Keratinocyte (primary cell): ENCODE measurements around the gene KIAA1217. TPM values are rescaled to one million over a fixed set of nuclear protein-coding genes. Genes with fewer than 3 reads are reported as not detected.

Experiments
- DNase-seq: peaks from one replicate; pipeline ENCODE4 v3.0.0-alpha.2; 2011; ENCODE audit warnings: low read depth, missing footprints, low spot score
- FAIRE-seq: peaks from 2 replicates; lab custom pipeline; 2011; peaks lifted over from hg19 to GRCh38; lab: Jason Lieb, UNC
- H2AFZ ChIP-seq: 2 replicates; pipeline ENCODE4 v1.6.0; 2012; ENCODE audit warnings: low read length, control low read depth, inconsistent platforms; ENCODE audit not compliant: control insufficient read depth
- H3K27ac ChIP-seq: 2 replicates; pipeline ENCODE4 v1.5.1; 2011; ENCODE audit warnings: low read length; ENCODE audit not compliant: control insufficient read depth, insufficient read depth
- H3K27me3 ChIP-seq: 3 replicates; pipeline ENCODE4 v1.6.0; 2011; ENCODE audit warnings: low read length; ENCODE audit not compliant: control insufficient read depth, insufficient read depth; ENCODE audit errors: extremely low read depth
- H3K36me3 ChIP-seq, 2 experiments: 2 replicates in 1 of 2; 3 replicates in 1 of 2; pipeline ENCODE4 v1.5.1; 2011; ENCODE audit warnings: low read length in 2 of 2, mild to moderate bottlenecking in 1 of 2; ENCODE audit not compliant: control insufficient read depth in 2 of 2, insufficient read depth in 2 of 2; ENCODE audit errors: extremely low read depth in 1 of 2
- H3K4me1 ChIP-seq: 3 replicates; pipeline ENCODE4 v1.5.1; 2011; ENCODE audit warnings: low read length; ENCODE audit not compliant: control insufficient read depth, insufficient read depth; ENCODE audit errors: extremely low read depth
- H3K4me2 ChIP-seq: 3 replicates; pipeline ENCODE4 v1.6.0; 2011; ENCODE audit warnings: low read depth, low read length; ENCODE audit not compliant: control insufficient read depth, insufficient read depth; ENCODE audit errors: extremely low read depth
- H3K4me3 ChIP-seq, 3 experiments: fragments of 200-600 bp in 1 of 3; sonication (generic) in 1 of 3; 2 replicates in 2 of 3; 3 replicates in 1 of 3; pipeline ENCODE4 v1.5.1; 2011 to 2016; ENCODE audit warnings: low read length in 3 of 3, mild to moderate bottlenecking in 3 of 3, control low read depth in 2 of 3, inconsistent platforms in 1 of 3, low read depth in 1 of 3, mixed read lengths in 1 of 3, mixed run types in 1 of 3, moderate library complexity in 1 of 3; ENCODE audit not compliant: control insufficient read depth in 2 of 3, insufficient read depth in 2 of 3; ENCODE audit errors: extremely low read depth in 1 of 3
- H3K79me2 ChIP-seq: 2 replicates; pipeline ENCODE4 v1.6.0; 2012; ENCODE audit warnings: low read length; ENCODE audit not compliant: control insufficient read depth, insufficient read depth
- H3K9ac ChIP-seq: 3 replicates; pipeline ENCODE4 v1.6.0; 2011; ENCODE audit warnings: low read length; ENCODE audit not compliant: control insufficient read depth, insufficient read depth; ENCODE audit errors: extremely low read depth
- H3K9me1 ChIP-seq: 3 replicates; pipeline ENCODE4 v1.6.0; 2011; ENCODE audit warnings: low read length; ENCODE audit not compliant: control insufficient read depth, insufficient read depth; ENCODE audit errors: extremely low read depth
- H3K9me3 ChIP-seq: 2 replicates; pipeline ENCODE4 v1.5.1; 2012; ENCODE audit warnings: low read depth, low read length; ENCODE audit not compliant: control insufficient read depth
- H4K20me1 ChIP-seq: 3 replicates; pipeline ENCODE4 v1.6.0; 2011; ENCODE audit warnings: low read length; ENCODE audit not compliant: control insufficient read depth, insufficient read depth; ENCODE audit errors: extremely low read depth
- CTCF ChIP-seq, 3 experiments: IDR thresholded peaks in 1 of 3; conservative IDR thresholded peaks in 1 of 3; optimal IDR thresholded peaks in 1 of 3; 2 replicates in 2 of 3; 3 replicates in 1 of 3; pipeline versions ENCODE3 to v1.5.1; 2011; ENCODE audit warnings: low read length in 3 of 3, mild to moderate bottlenecking in 3 of 3, moderate library complexity in 2 of 3, control low read depth in 1 of 3, inconsistent platforms in 1 of 3; ENCODE audit not compliant: insufficient read depth in 2 of 3; ENCODE audit errors: extremely low read depth in 1 of 3
- EZH2 ChIP-seq: IDR thresholded peaks from one replicate; pipeline ENCODE4 v1.6.1; 2012; ENCODE audit warnings: inconsistent platforms, mild to moderate bottlenecking, low read length, moderate library complexity
- dilution Hi-C: fragments of 300-500 bp; cut with MboI; formaldehyde crosslinking; loops from one replicate; pipeline ENCODE4 v1.7.0; 2020; ENCODE audit warnings: low sequenced_read_pairs; ENCODE audit not compliant: extremely low pct_ligation_motif_present
- polyA plus RNA-seq, 5 experiments: library from polyadenylated mRNA; depleted of rRNA in 3 of 5; stranded (reverse) in 3 of 5; stranded (forward) in 1 of 5; unstranded in 1 of 5; fragments of >200 nt; gene quantifications; 1 replicate in 1 of 5; 2 replicates in 3 of 5; 3 replicates in 1 of 5; pipeline versions ENCODE4 v1.2.1 to v1.2.3, GENCODE V29; 2011 to 2012; ENCODE audit warnings: missing spikeins in 2 of 5, low read depth in 1 of 5, low replicate concordance in 1 of 5

The KIAA1217 gene
- polyA plus RNA-seq, 1 donor (not counting 4 experiments of a cell fraction or from before 2014, with no cell fraction given) = 10.4 TPM

GRCh38 chr10:24524314-24524713 is 315.4 kb downstream of the KIAA1217 start:
- dilution Hi-C loops = no loop called here
- no peak for DNase-seq
- Histone ChIP-seq H2AFZ (no peak overlapping the region), H3K4me2 (no peak overlapping the region), H3K9ac (no peak overlapping the region), H3K9me3 (no peaks in the 10 kb centered on the region), H3K79me2 (no peaks in the 10 kb centered on the region), H3K27me3 (no peaks in the 10 kb centered on the region), H3K9me1 (no peaks in the 10 kb centered on the region), H4K20me1 (no peaks in the 10 kb centered on the region), H3K36me3 (peaks cover 21 to 30% of the 10 kb centered on the region in 2 experiments), H3K4me3 (no peak overlapping the region), H3K4me1 (no peaks in the 10 kb centered on the region), H3K27ac (no peak overlapping the region)
- no peak for FAIRE-seq
- TF ChIP-seq EZH2 = no peak
- no peak for TF ChIP-seq CTCF (optimal IDR thresholded peaks at IDR 0.05 in 1 of 3, IDR thresholded peaks at IDR 0.05 in 1 of 3, conservative IDR thresholded peaks at IDR 0.05 in 1 of 3; ENCODE audit: extremely low read depth in 1 of 3, insufficient read depth in 2 of 3, low read length in 3 of 3)

GRCh38 chr10:24526085-24526649 is 317.2 kb downstream of the KIAA1217 start:
- no peak for TF ChIP-seq CTCF (optimal IDR thresholded peaks at IDR 0.05 in 1 of 3, IDR thresholded peaks at IDR 0.05 in 1 of 3, conservative IDR thresholded peaks at IDR 0.05 in 1 of 3; ENCODE audit: extremely low read depth in 1 of 3, insufficient read depth in 2 of 3, low read length in 3 of 3)
- TF ChIP-seq EZH2 = no peak
- dilution Hi-C loops = no loop called here
- no peak for FAIRE-seq
- H3K4me2 ChIP-seq = no peak overlapping the region
- DNase-seq = no peak
- no peaks in the 10 kb centered on the region for H3K4me1 ChIP-seq
- H3K79me2 ChIP-seq = no peaks in the 10 kb centered on the region
- no peaks in the 10 kb centered on the region for H3K9me1 ChIP-seq
- no peak overlapping the region for H3K27ac ChIP-seq
- H3K9me3 ChIP-seq = no peaks in the 10 kb centered on the region
- peaks cover 16 to 24% of the 10 kb centered on the region in 2 experiments for H3K36me3 ChIP-seq
- H2AFZ ChIP-seq = no peak overlapping the region
- no peak overlapping the region for H3K4me3 ChIP-seq
- H3K27me3 ChIP-seq = no peaks in the 10 kb centered on the region
- H3K9ac ChIP-seq = no peak overlapping the region
- no peaks in the 10 kb centered on the region for H4K20me1 ChIP-seq
